DND-41 (cell line): ENCODE results near the gene AGPAT4.

Source experiments
- EZH2 ChIP-seq: IDR thresholded peaks from 3 replicates; pipeline ENCODE4 v1.6.1; 2012; ENCODE audit warnings: borderline replicate concordance, low read depth, mild to moderate bottlenecking, moderate library complexity, low read length, inconsistent platforms; ENCODE audit not compliant: severe bottlenecking
- TF ChIP-seq, protein P1 (sequence below): IDR thresholded peaks from 2 replicates; pipeline ENCODE4 v1.5.1; 2012; ENCODE audit warnings: borderline replicate concordance, low read length, moderate library complexity, mild to moderate bottlenecking; ENCODE audit not compliant: poor library complexity, severe bottlenecking; ENCODE audit errors: extremely low read depth

DNA sequence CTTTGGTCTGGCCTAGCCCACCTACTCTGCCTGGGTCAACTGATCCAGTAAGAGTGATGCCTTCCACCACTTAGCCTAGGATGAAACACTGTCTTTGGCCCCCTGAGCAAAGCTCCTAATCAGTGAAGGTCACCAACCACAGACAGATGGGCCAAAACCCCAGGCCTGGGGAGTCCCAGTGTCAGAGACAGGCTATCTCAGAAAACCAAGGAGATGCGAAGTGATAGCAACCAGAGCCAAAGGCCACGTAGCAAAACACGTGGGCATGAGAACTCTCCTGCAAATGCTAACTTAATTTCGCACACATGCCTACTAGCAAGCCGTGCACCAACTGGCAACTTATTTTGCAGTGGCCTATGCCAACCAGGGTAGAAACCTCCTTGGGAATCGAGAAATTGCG lies 29.1 kb downstream of the AGPAT4 start:
- TF ChIP-seq, protein P1, sequence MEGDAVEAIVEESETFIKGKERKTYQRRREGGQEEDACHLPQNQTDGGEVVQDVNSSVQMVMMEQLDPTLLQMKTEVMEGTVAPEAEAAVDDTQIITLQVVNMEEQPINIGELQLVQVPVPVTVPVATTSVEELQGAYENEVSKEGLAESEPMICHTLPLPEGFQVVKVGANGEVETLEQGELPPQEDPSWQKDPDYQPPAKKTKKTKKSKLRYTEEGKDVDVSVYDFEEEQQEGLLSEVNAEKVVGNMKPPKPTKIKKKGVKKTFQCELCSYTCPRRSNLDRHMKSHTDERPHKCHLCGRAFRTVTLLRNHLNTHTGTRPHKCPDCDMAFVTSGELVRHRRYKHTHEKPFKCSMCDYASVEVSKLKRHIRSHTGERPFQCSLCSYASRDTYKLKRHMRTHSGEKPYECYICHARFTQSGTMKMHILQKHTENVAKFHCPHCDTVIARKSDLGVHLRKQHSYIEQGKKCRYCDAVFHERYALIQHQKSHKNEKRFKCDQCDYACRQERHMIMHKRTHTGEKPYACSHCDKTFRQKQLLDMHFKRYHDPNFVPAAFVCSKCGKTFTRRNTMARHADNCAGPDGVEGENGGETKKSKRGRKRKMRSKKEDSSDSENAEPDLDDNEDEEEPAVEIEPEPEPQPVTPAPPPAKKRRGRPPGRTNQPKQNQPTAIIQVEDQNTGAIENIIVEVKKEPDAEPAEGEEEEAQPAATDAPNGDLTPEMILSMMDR, result no peak
- TF ChIP-seq EZH2, result no peak
